Measurements from ENCODE around the gene BMERB1. TPM values are rescaled to one million over a fixed set of nuclear protein-coding genes. Genes with fewer than 3 reads are reported as not detected.

BMERB1 gene
- total and polyA plus RNA-seq, 2 experiments from 2014 or later: 17.3 to 28.1 TPM

DNA sequence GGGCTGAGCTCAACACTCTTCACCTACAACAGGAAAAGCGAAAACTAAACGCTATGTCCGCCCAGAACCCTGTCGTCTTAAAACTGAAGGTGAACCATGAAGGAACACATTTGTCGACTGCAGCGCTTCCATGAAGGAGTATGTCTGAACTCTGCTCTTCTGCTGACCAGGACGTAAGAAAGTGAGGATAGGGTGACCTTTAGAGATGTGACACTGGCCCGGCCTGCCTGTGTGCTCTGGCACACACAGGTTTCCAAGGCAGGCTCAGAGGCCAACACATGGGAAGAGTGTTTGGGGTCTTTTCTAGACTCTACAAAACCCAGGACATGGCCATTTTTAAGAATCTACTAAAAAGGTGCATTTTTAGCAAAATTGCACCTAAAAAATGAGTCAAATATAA, 187.5 kb downstream of the BMERB1 start:
- Mint-ChIP-seq H3K4me3 (no peak overlapping the region), H3K9me3 (no peaks in the 10 kb centered on the region), H3K4me1 (no peaks in the 10 kb centered on the region), H3K27me3 (ENCODE audit: insufficient read depth, low read depth, poor library complexity) (no peaks in the 10 kb centered on the region), H3K27ac (no peak overlapping the region), H3K36me3 (ENCODE audit: low read depth) (peaks cover 47% of the 10 kb centered on the region)
- no peak overlapping the region for H3K4me2 ChIP-seq
- no peaks in the 10 kb centered on the region for H4K20me1 ChIP-seq (replicated peaks; ENCODE audit: insufficient read depth)
- H3K27me3 ChIP-seq (ENCODE audit: insufficient read depth): no peaks in the 10 kb centered on the region
- TF ChIP-seq ZNF114 (CRISPR knock-in tag; IDR thresholded peaks at IDR 0.05) (no peak), EZH2 (IDR thresholded peaks at IDR 0.05; ENCODE audit: low read depth, unreplicated experiment) (no peak), POLR2AphosphoS5 (IDR thresholded peaks at IDR 0.05; ENCODE audit: low read depth) (no peak), CTCF (conservative IDR thresholded peaks at IDR 0.05; ENCODE audit: low read depth in 2 of 2) (no peak), EZH2phosphoT487 (IDR thresholded peaks at IDR 0.05; ENCODE audit: unreplicated experiment) (no peak), NANOG (IDR thresholded peaks at IDR 0.05; ENCODE audit: borderline replicate concordance) (no peak), STAT1 (IDR thresholded peaks at IDR 0.05; ENCODE audit: unreplicated experiment) (no peak), CREB1 (CRISPR knock-in tag; IDR thresholded peaks at IDR 0.05; ENCODE audit: low read depth) (no peak), ETS1 (IDR thresholded peaks at IDR 0.05) (no peak), REST (IDR thresholded peaks at IDR 0.05; ENCODE audit: unreplicated experiment) (no peak), ZNF331 (CRISPR knock-in tag; IDR thresholded peaks at IDR 0.05; ENCODE audit: low read depth) (no peak), JUNB (IDR thresholded peaks at IDR 0.05; ENCODE audit: unreplicated experiment) (no peak)
- TF ChIP-seq, protein P1, sequence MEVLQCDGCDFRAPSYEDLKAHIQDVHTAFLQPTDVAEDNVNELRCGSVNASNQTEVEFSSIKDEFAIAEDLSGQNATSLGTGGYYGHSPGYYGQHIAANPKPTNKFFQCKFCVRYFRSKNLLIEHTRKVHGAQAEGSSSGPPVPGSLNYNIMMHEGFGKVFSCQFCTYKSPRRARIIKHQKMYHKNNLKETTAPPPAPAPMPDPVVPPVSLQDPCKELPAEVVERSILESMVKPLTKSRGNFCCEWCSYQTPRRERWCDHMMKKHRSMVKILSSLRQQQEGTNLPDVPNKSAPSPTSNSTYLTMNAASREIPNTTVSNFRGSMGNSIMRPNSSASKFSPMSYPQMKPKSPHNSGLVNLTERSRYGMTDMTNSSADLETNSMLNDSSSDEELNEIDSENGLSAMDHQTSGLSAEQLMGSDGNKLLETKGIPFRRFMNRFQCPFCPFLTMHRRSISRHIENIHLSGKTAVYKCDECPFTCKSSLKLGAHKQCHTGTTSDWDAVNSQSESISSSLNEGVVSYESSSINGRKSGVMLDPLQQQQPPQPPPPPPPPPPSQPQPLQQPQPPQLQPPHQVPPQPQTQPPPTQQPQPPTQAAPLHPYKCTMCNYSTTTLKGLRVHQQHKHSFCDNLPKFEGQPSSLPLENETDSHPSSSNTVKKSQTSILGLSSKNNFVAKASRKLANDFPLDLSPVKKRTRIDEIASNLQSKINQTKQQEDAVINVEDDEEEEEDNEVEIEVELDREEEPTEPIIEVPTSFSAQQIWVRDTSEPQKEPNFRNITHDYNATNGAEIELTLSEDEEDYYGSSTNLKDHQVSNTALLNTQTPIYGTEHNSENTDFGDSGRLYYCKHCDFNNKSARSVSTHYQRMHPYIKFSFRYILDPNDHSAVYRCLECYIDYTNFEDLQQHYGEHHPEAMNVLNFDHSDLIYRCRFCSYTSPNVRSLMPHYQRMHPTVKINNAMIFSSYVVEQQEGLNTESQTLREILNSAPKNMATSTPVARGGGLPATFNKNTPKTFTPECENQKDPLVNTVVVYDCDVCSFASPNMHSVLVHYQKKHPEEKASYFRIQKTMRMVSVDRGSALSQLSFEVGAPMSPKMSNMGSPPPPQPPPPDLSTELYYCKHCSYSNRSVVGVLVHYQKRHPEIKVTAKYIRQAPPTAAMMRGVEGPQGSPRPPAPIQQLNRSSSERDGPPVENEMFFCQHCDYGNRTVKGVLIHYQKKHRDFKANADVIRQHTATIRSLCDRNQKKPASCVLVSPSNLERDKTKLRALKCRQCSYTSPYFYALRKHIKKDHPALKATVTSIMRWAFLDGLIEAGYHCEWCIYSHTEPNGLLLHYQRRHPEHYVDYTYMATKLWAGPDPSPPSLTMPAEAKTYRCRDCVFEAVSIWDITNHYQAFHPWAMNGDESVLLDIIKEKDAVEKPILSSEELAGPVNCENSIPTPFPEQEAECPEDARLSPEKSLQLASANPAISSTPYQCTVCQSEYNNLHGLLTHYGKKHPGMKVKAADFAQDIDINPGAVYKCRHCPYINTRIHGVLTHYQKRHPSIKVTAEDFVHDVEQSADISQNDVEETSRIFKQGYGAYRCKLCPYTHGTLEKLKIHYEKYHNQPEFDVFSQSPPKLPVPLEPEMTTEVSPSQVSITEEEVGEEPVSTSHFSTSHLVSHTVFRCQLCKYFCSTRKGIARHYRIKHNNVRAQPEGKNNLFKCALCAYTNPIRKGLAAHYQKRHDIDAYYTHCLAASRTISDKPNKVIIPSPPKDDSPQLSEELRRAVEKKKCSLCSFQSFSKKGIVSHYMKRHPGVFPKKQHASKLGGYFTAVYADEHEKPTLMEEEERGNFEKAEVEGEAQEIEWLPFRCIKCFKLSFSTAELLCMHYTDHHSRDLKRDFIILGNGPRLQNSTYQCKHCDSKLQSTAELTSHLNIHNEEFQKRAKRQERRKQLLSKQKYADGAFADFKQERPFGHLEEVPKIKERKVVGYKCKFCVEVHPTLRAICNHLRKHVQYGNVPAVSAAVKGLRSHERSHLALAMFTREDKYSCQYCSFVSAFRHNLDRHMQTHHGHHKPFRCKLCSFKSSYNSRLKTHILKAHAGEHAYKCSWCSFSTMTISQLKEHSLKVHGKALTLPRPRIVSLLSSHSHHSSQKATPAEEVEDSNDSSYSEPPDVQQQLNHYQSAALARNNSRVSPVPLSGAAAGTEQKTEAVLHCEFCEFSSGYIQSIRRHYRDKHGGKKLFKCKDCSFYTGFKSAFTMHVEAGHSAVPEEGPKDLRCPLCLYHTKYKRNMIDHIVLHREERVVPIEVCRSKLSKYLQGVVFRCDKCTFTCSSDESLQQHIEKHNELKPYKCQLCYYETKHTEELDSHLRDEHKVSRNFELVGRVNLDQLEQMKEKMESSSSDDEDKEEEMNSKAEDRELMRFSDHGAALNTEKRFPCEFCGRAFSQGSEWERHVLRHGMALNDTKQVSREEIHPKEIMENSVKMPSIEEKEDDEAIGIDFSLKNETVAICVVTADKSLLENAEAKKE (CRISPR knock-in tag; IDR thresholded peaks at IDR 0.05): no peak
- ATAC-seq (no peak), DNase-seq (ENCODE audit: low spot score) (no peak)
- H2AFZ ChIP-seq: no peak overlapping the region
- no peak overlapping the region for H3K27ac ChIP-seq (ENCODE audit: low read depth)
- H3F3A ChIP-seq (replicated peaks; ENCODE audit: low read depth): no peaks in the 10 kb centered on the region
- H3K4me1 ChIP-seq (ENCODE audit: insufficient read depth): no peaks in the 10 kb centered on the region
- peaks cover 16% of the 10 kb centered on the region; the same call in 1 of the 2 replicates for H3K36me3 ChIP-seq (ENCODE audit: insufficient read depth)
- H3K79me2 ChIP-seq (replicated peaks; ENCODE audit: insufficient read depth): no peaks in the 10 kb centered on the region
- H3K4me3 ChIP-seq: no peak overlapping the region
- no peaks in the 10 kb centered on the region for H3K9me2 ChIP-seq (ENCODE audit: insufficient read depth)
